ENCODE data around the gene MGMT. TPM values are rescaled to one million over a fixed set of nuclear protein-coding genes. Genes with fewer than 3 reads are reported as not detected.

MGMT gene
- total RNA-seq, 2 donors from 2014 or later = 18.3 to 25.5 TPM

- H3K4me3 ChIP-seq = no peak overlapping the region
- no peaks in the 10 kb centered on the region for H3K27me3 ChIP-seq (replicated peaks; ENCODE audit: insufficient read depth)
- H3K4me1 ChIP-seq (ENCODE audit: control insufficient read depth in 1 of 2, low read depth in 2 of 2) = no peaks in the 10 kb centered on the region
- no peaks in the 10 kb centered on the region for H3K9me3 ChIP-seq
- H3K27ac ChIP-seq = no peak overlapping the region
- no peaks in the 10 kb centered on the region for H3K36me3 ChIP-seq
- DNase-seq (ENCODE audit: low spot score) = no peak
- no peak for ATAC-seq (ENCODE audit: insufficient number of reproducible peaks, low FRiP score, low read depth)
- no peak for TF ChIP-seq CTCF (IDR thresholded peaks at IDR 0.05)
These were observed 20.9 kb upstream of the MGMT start for GRCh38 chr10:129446183-129446581.

DNA sequence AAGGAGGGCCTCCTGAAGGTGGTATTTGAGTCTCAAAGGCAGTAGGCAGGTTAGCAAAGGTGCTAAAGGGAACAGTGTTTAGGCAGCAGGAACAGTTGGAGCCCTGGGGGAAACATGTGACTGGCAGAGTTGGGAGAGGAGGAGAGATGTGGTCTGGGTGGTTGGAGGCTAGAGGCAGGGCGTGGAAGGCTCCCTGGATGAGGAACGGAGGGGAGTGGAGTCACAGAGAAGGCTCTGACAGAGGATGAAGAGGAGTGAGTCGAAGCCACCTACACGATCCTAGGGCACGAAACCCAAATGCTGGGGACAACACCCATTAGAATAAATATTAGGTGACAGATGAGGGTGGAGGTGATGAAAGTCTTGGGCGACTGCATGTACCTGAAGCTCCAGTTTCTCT lies 19.6 kb upstream of the MGMT start:
- Histone ChIP-seq H3K27me3 (replicated peaks; ENCODE audit: insufficient read depth) (no peaks in the 10 kb centered on the region), H3K36me3 (no peaks in the 10 kb centered on the region), H3K9me3 (no peaks in the 10 kb centered on the region), H3K4me3 (no peak overlapping the region), H3K4me1 (ENCODE audit: control insufficient read depth in 1 of 2, low read depth in 2 of 2) (no peaks in the 10 kb centered on the region), H3K27ac (no peak overlapping the region)
- no peak for TF ChIP-seq CTCF (IDR thresholded peaks at IDR 0.05)
- no peak for DNase-seq (ENCODE audit: low spot score)
- ATAC-seq (ENCODE audit: insufficient number of reproducible peaks, low FRiP score, low read depth) = no peak

- Histone ChIP-seq H3K4me1 (ENCODE audit: control insufficient read depth in 1 of 2, low read depth in 2 of 2) (no peaks in the 10 kb centered on the region), H3K4me3 (no peak overlapping the region), H3K27ac (no peak overlapping the region), H3K27me3 (replicated peaks; ENCODE audit: insufficient read depth) (no peaks in the 10 kb centered on the region), H3K9me3 (no peaks in the 10 kb centered on the region), H3K36me3 (no peaks in the 10 kb centered on the region)
- DNase-seq (ENCODE audit: low spot score) (no peak), ATAC-seq (ENCODE audit: insufficient number of reproducible peaks, low FRiP score, low read depth) (no peak)
- no peak for TF ChIP-seq CTCF (IDR thresholded peaks at IDR 0.05)
These were observed 19.0 kb upstream of the MGMT start for GRCh38 chr10:129448086-129448485.

GRCh38 chr10:129448539-129448938 lies 18.5 kb upstream of the MGMT start:
- TF ChIP-seq CTCF (IDR thresholded peaks at IDR 0.05) = no peak
- Histone ChIP-seq H3K4me3 (no peak overlapping the region), H3K4me1 (ENCODE audit: control insufficient read depth in 1 of 2, low read depth in 2 of 2) (no peaks in the 10 kb centered on the region), H3K27me3 (replicated peaks; ENCODE audit: insufficient read depth) (no peaks in the 10 kb centered on the region), H3K27ac (no peak overlapping the region), H3K9me3 (no peaks in the 10 kb centered on the region), H3K36me3 (no peaks in the 10 kb centered on the region)
- ATAC-seq (ENCODE audit: insufficient number of reproducible peaks, low FRiP score, low read depth) (no peak), DNase-seq (ENCODE audit: low spot score) (no peak)

- DNase-seq (ENCODE audit: low spot score) (no peak), ATAC-seq (ENCODE audit: insufficient number of reproducible peaks, low FRiP score, low read depth) (no peak)
- Histone ChIP-seq H3K27me3 (replicated peaks; ENCODE audit: insufficient read depth) (no peaks in the 10 kb centered on the region), H3K27ac (no peak overlapping the region), H3K36me3 (no peaks in the 10 kb centered on the region), H3K4me1 (ENCODE audit: control insufficient read depth in 1 of 2, low read depth in 2 of 2) (no peaks in the 10 kb centered on the region), H3K9me3 (no peaks in the 10 kb centered on the region), H3K4me3 (no peak overlapping the region)
- TF ChIP-seq CTCF (IDR thresholded peaks at IDR 0.05) = no peak
These were observed 17.1 kb upstream of the MGMT start for GRCh38 chr10:129449893-129450292.
